GM23338 (cell line): ENCODE measurements around the gene SMIM7. TPM values are rescaled to one million over a fixed set of nuclear protein-coding genes. Genes with fewer than 3 reads are reported as not detected.

Experiments
- ATAC-seq: fragments of 200-7000 bp; cut with Tn5 transposase; 3 replicates; pipeline ENCODE4 v1.9.1; 2020
- DNase-seq: peaks from one replicate; pipeline ENCODE4 v3.0.0-alpha.2; 2015; ENCODE audit warnings: low spot score
- H2AFZ ChIP-seq: fragments of 200-600 bp; sonication (generic); 2 replicates; pipeline ENCODE4 v1.8.0; 2016; ENCODE audit warnings: antibody characterized with exemption, mild to moderate bottlenecking, moderate library complexity
- H3F3A ChIP-seq: fragments of 200-600 bp; sonication (generic); replicated peaks from 2 replicates; pipeline ENCODE4 v1.8.0; 2017; ENCODE audit warnings: antibody characterized with exemption, mixed run types, low read depth
- H3K27ac ChIP-seq: fragments of 200-600 bp; sonication (generic); 2 replicates; pipeline ENCODE4 v1.6.1; 2016; ENCODE audit warnings: low read depth
- H3K27me3 ChIP-seq: fragments of 200-600 bp; sonication (generic); 2 replicates; pipeline ENCODE4 v1.8.0; 2016; ENCODE audit warnings: mild to moderate bottlenecking, mixed run types, moderate library complexity; ENCODE audit not compliant: insufficient read depth
- H3K36me3 ChIP-seq: fragments of 200-600 bp; sonication (generic); 2 replicates; pipeline ENCODE4 v1.8.0; 2016; ENCODE audit warnings: mild to moderate bottlenecking; ENCODE audit not compliant: insufficient read depth
- H3K4me1 ChIP-seq: fragments of 200-600 bp; sonication (generic); 2 replicates; pipeline ENCODE4 v1.8.0; 2016; ENCODE audit warnings: mild to moderate bottlenecking, moderate library complexity; ENCODE audit not compliant: insufficient read depth
- H3K4me2 ChIP-seq: fragments of 200-600 bp; sonication (generic); 2 replicates; pipeline ENCODE4 v1.7.1; 2017; ENCODE audit warnings: mixed run types
- H3K4me3 ChIP-seq: fragments of 200-600 bp; sonication (generic); 2 replicates; pipeline ENCODE4 v1.6.1; 2016; ENCODE audit warnings: mixed run types
- H3K79me2 ChIP-seq: fragments of 200-600 bp; sonication (generic); replicated peaks from 2 replicates; pipeline ENCODE4 v1.8.0; 2017; ENCODE audit warnings: mild to moderate bottlenecking; ENCODE audit not compliant: insufficient read depth
- H3K9me2 ChIP-seq: fragments of 200-600 bp; sonication (generic); 2 replicates; pipeline ENCODE4 v1.8.0; 2017; ENCODE audit not compliant: insufficient read depth
- H4K20me1 ChIP-seq: fragments of 200-600 bp; sonication (generic); replicated peaks from 2 replicates; pipeline ENCODE4 v1.8.0; 2017; ENCODE audit warnings: mild to moderate bottlenecking; ENCODE audit not compliant: insufficient read depth
- H3K27ac Mint-ChIP-seq: 2 replicates; pipeline ENCODE4 v1.8.0; 2020; ENCODE audit warnings: inconsistent platforms, mild to moderate bottlenecking, moderate library complexity, mixed read lengths
- H3K27me3 Mint-ChIP-seq: 3 replicates; pipeline ENCODE4 v1.8.0; 2022; ENCODE audit warnings: low read depth, mild to moderate bottlenecking, moderate library complexity, mixed read lengths, inconsistent platforms; ENCODE audit not compliant: insufficient read depth, poor library complexity
- H3K36me3 Mint-ChIP-seq: 3 replicates; pipeline ENCODE4 v1.8.0; 2021; ENCODE audit warnings: low read depth, mild to moderate bottlenecking, inconsistent platforms, moderate library complexity, mixed read lengths
- H3K4me1 Mint-ChIP-seq: 3 replicates; pipeline ENCODE4 v1.8.0; 2020; ENCODE audit warnings: mild to moderate bottlenecking, inconsistent platforms, mixed read lengths
- H3K4me3 Mint-ChIP-seq: 3 replicates; pipeline ENCODE4 v1.8.0; 2021; ENCODE audit warnings: moderate library complexity, mild to moderate bottlenecking, inconsistent platforms, mixed read lengths
- H3K9me3 Mint-ChIP-seq: 3 replicates; pipeline ENCODE4 v1.8.0; 2020; ENCODE audit warnings: moderate library complexity, mild to moderate bottlenecking, inconsistent platforms, mixed read lengths
- CREB1 ChIP-seq: fragments of 250-450 bp; sonication (Bioruptor Pico); IDR thresholded peaks from 2 replicates; pipeline ENCODE4 v1.5.0; 2020; ENCODE audit warnings: low read depth, mild to moderate bottlenecking, moderate library complexity
- CTCF ChIP-seq, 2 experiments: fragments of 200-600 bp in 1 of 2; sonication (generic) in 1 of 2; conservative IDR thresholded peaks; 2 replicates each; pipeline versions ENCODE4 v1.5.1 to v1.6.1; 2016 to 2017; ENCODE audit warnings: antibody characterized with exemption in 2 of 2, low read depth in 2 of 2, mild to moderate bottlenecking in 2 of 2, moderate library complexity in 1 of 2
- ETS1 ChIP-seq: IDR thresholded peaks from 2 replicates; pipeline ENCODE4 v1.6.1; 2016; ENCODE audit warnings: antibody characterized with exemption
- EZH2 ChIP-seq: fragments of 200-600 bp; sonication (generic); IDR thresholded peaks from one replicate; pipeline ENCODE4 v1.8.0; 2017; ENCODE audit warnings: antibody characterized with exemption, mild to moderate bottlenecking, low read depth; ENCODE audit not compliant: unreplicated experiment
- EZH2phosphoT487 ChIP-seq: fragments of 200-600 bp; sonication (generic); IDR thresholded peaks from one replicate; pipeline ENCODE4 v1.8.1; 2018; ENCODE audit warnings: antibody characterized with exemption; ENCODE audit not compliant: unreplicated experiment
- JUNB ChIP-seq: IDR thresholded peaks from one replicate; pipeline ENCODE4 v1.6.1; 2016; ENCODE audit warnings: antibody characterized with exemption; ENCODE audit not compliant: unreplicated experiment
- NANOG ChIP-seq: IDR thresholded peaks from 2 replicates; pipeline ENCODE4 v1.6.1; 2016; ENCODE audit warnings: antibody characterized with exemption, borderline replicate concordance
- POLR2AphosphoS5 ChIP-seq: IDR thresholded peaks from 2 replicates; pipeline ENCODE4 v1.6.1; 2016; ENCODE audit warnings: antibody characterized with exemption, low read depth
- REST ChIP-seq: IDR thresholded peaks from one replicate; pipeline ENCODE4 v1.6.1; 2018; ENCODE audit warnings: antibody characterized with exemption; ENCODE audit not compliant: unreplicated experiment
- ZNF114 ChIP-seq: fragments of 250-450 bp; sonication (Bioruptor Pico); IDR thresholded peaks from 2 replicates; pipeline ENCODE4 v1.5.0; 2020; ENCODE audit warnings: mild to moderate bottlenecking, moderate library complexity
- ZNF331 ChIP-seq: fragments of 250-450 bp; sonication (Bioruptor Pico); IDR thresholded peaks from 2 replicates; pipeline ENCODE4 v1.5.0; 2020; ENCODE audit warnings: low read depth, mild to moderate bottlenecking, moderate library complexity
- ZNF462 ChIP-seq: fragments of 250-450 bp; sonication (Bioruptor Pico); IDR thresholded peaks from 2 replicates; pipeline ENCODE4 v1.5.0; 2020; ENCODE audit warnings: mild to moderate bottlenecking, moderate library complexity
- long read RNA-seq: library from polyadenylated mRNA; unstranded; transcript quantifications from one replicate; pipeline ENCODE4 v2.0.0, GENCODE V29; 2020; ENCODE audit not compliant: unreplicated experiment
- polyA plus RNA-seq: library from polyadenylated mRNA; unstranded; fragments of >200 nt; fragmentation: Nextera tagmentation; extraction: Ambion mirVana; gene quantifications from 2 replicates; pipeline ENCODE4 v1.2.1, GENCODE V29; 2016
- total RNA-seq: library from RNA; depleted of rRNA; stranded (reverse); fragments of >200 nt; shearing (Covaris generic); gene quantifications from 2 replicates; pipeline ENCODE4 v1.2.3, GENCODE V29; 2014; rRNA removed

Gene SMIM7
- total RNA-seq (64.2 and 81.7 TPM in 2 replicates), polyA plus RNA-seq (84.5 and 91.3 TPM in 2 replicates)
- long read RNA-seq, transcript SMIM7-206 (5 exons, 1,281 nt): minor isoform, 5 of 104 reads
- long read RNA-seq, transcript SMIM7-214 (4 exons, 1,075 nt): minor isoform, 7 of 104 reads
- long read RNA-seq, transcript SMIM7-208 (5 exons, 2,776 nt): major isoform, 53 of 104 reads
- long read RNA-seq, transcript SMIM7-215 (6 exons, 975 nt): minor isoform, 8 of 104 reads
- long read RNA-seq, partial matches to known transcripts: 2 of 104 reads
- long read RNA-seq, other reads (novel, unspliced or antisense): 12 of 104 reads

DNA sequence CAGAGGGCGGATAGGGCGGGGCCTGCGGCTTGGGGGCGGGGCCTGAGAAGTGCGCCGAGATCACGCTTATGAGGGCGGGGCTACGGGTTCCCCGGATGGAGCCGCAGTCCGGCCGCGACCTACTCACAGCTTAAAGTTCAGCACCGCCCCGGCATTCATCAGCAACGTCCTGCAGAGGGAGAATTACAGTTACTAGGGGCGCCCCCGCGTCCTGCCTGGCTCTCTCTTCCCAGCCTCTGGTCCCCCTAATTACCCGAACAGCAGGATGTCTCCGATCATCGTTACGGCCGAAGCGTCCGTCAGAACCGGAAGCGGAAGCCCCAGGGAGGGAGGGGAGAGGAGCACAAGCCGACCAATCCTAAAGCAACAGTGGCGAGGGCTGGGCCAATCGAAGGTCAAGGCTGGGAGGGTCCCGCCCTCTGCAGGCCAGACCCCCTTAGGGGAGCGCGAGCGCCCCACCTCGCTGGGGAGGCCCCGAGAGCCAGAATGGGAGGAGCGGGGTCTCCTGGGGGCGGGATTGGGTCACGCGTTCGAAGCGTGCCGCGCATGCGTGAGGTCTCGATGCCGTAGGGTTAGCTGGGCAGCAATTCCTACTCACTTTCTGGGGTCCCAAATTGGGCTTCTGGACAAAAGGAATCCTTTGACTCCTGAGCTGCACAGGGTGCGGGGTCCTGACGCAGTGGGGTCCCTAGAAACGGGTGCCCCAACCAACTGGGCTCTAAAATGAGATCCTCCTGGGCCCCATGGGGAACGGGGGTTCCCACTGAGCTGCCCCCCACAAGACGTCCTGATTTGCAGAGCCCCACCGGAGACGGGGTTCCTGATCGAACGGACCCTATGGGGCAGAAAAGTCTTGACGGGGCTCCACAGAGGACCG, at the start of gene SMIM7:
Gene SMIM7, minus strand, starts transcription at position 313 of the 877 bp plus-strand sequence. Its CDS starts 34 bp downstream, at position 279.
- H3K36me3 ChIP-seq: peaks cover 11% of the 10 kb centered on the region
- Mint-ChIP-seq H3K4me1 (peaks cover 8% of the 10 kb centered on the region; the same call in 2 of the 3 replicates), H3K27ac (peak within 1 kb of the TSS; percentile 100), H3K27me3 (peaks cover 15% of the 10 kb centered on the region), H3K4me3 (peak within 1 kb of the TSS; percentile 98), H3K36me3 (peaks cover 39% of the 10 kb centered on the region), H3K9me3 (no peaks in the 10 kb centered on the region)
- H4K20me1 ChIP-seq: peaks cover 28% of the 10 kb centered on the region
- peak within 1 kb of the TSS; percentile 92 for H3K4me3 ChIP-seq
- DNase-seq (peak; percentile 99), ATAC-seq (peak; percentile 96)
- 0 out of 2 replicates have a peak, but pooled peaks cover 3% of the 10 kb centered on the region for H3F3A ChIP-seq
- H3K4me2 ChIP-seq: peak within 1 kb of the TSS; percentile 98
- peak within 1 kb of the TSS; percentile 82 for H2AFZ ChIP-seq
- H3K79me2 ChIP-seq: peaks cover 71% of the 10 kb centered on the region
- peak within 1 kb of the TSS; percentile 86 for H3K27ac ChIP-seq
- no peaks in the 10 kb centered on the region for H3K9me2 ChIP-seq
- H3K27me3 ChIP-seq: no peaks in the 10 kb centered on the region
- H3K4me1 ChIP-seq: peaks cover 13% of the 10 kb centered on the region
- TF ChIP-seq POLR2AphosphoS5 (peak; percentile 89), CTCF (conservative IDR thresholded peaks at IDR 0.05; ENCODE audit: low read depth in 2 of 2) (peak in 1 of 2 experiments; percentile 54; a peak in 2 of 4 replicates), ETS1 (peak; percentile 72), ZNF331 (CRISPR knock-in tag) (no peak), CREB1 (CRISPR knock-in tag) (no peak), REST (no peak), JUNB (no peak), EZH2 (no peak), ZNF462 (CRISPR knock-in tag) (no peak), EZH2phosphoT487 (no peak), ZNF114 (CRISPR knock-in tag) (no peak), NANOG (no peak)
